HG02588 (cell line): ENCODE data around the gene LRFN4.
"Not testable (repeated sequence)": the region's sequence is repeated elsewhere in the genome, so short reads cannot be mapped to it uniquely, and the experiment has no call there.

Experiments used
- ATAC-seq: cut with Tn5 transposase; IDR thresholded peaks from one replicate; pipeline ENCODE4 v1.9.1; 2021; ENCODE audit warnings: mild to moderate bottlenecking, moderate library complexity; ENCODE audit not compliant: unreplicated experiment

Gene LRFN4

GRCh38 chr11:66856496-66857233, at the start of gene LRFN4:
Gene LRFN4, plus strand, starts transcription at chr11:66857064. Its CDS starts 681 bp downstream, at chr11:66857745.
- peak; percentile 21 for ATAC-seq

DNA sequence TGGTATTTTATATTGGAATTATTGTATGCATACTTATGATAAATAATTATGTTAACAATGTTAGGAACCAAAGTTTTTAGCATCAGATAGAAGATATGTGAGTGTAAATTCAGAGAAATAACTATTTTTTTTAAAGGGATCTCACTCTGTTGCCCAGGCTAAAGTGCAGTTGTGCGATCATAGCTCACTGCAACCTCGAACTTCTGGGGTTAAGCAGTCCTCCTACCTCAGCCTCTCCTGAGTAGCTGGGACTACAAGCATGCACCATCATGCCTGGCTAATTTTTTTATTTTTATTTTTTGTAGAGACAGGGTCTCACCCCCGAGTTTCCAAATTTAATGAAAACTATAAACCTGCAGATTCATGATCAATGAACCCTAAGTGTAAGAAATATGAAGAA, 47.3 kb upstream of the LRFN4 start:
- ATAC-seq = no peak

DNA sequence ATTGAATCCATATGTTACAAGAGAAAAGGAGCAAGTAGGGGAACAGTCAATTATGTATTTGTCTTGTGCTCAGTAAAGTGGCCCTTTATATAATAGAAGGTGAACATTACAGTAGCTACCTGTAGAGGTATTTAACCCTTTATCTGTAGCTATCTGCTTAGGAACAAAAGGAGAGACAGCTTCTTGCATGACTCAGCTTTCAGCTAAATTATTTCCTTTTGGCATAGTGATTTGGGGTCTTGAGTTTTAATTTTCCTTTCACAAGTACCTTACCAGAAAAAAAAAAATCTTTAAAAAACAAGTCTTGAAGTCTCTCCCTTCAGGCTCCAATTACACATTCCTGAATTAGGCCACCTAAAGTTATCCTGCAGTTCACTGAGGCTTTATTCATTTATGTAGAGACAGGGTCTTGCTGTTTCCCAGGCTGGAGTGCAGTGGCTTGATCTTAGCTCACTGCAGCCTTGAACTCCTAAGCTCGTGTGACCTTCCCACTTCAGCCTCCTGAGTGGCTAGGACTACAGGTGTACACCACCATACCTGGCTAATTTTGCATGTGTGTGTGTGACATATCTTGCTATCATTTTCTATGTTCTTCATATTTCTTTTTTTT, 46.2 kb upstream of the LRFN4 start:
- no peak for ATAC-seq

DNA sequence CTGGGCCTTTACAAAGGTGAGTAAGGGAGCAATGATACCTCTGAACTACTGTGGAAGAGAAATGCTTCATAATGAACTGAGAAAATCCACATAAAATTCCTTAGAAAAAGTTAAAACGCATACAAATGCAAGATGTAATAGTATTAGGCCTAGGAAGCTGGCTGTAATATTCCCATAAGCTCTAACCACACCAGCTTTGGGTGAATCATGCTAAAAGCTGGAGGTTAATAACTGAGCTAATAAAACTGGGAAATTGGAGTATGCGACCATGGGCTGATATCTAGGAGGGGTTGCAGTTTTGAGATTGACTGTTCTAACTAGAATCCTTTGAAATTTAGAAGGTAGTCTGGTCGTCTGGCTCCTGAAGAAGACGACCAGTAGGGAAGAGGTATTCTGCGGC, 42.2 kb upstream of the LRFN4 start:
- no peak for ATAC-seq

DNA sequence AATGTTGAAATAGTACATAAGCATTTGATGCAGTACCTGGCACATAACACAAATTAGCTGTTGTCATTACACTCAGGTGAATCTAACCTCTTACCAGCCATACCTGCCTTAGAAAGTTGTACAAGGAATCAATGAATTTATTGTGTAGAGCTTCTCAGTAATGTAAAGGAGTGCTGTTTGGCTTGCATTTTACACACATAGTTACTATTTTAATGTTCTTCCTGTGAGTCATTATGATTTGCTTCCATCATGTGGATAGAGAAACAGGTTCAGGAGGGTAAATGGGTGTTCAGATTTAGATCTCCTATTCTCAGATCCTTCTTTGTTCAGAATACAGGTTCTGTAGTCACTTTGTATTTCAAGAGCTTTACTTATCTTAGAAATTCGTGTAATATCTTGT, 41.2 kb upstream of the LRFN4 start:
- no peak for ATAC-seq

- no peak for ATAC-seq
Measured at GRCh38 chr11:66818231-66818955, 38.5 kb upstream of the LRFN4 start.

GRCh38 chr11:66820381-66820780, 36.5 kb upstream of the LRFN4 start:
- ATAC-seq = no peak

GRCh38 chr11:66820901-66821300, 36.0 kb upstream of the LRFN4 start:
- ATAC-seq = no peak

GRCh38 chr11:66823700-66824099, 33.2 kb upstream of the LRFN4 start:
- no peak for ATAC-seq

DNA sequence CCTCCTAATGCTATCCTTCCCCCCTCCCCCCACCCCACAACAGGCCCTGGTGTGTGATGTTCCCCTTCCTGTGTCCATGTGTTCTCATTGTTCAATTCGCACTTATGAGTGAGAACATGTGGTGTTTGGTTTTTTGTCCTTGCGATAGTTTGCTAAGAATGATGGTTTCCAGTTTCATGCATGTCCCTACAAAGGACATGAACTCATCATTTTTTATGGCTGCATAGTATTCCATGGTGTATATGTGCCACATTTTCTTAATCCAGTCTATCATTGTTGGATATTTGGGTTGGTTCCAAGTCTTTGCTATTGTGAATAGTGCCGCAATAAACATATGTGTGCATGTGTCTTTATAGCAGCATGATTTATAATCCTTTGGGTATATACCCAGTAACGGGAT, 32.3 kb upstream of the LRFN4 start:
- ATAC-seq = not testable (repeated sequence)

GRCh38 chr11:66834539-66834845, 22.4 kb upstream of the LRFN4 start:
- ATAC-seq = no peak

DNA sequence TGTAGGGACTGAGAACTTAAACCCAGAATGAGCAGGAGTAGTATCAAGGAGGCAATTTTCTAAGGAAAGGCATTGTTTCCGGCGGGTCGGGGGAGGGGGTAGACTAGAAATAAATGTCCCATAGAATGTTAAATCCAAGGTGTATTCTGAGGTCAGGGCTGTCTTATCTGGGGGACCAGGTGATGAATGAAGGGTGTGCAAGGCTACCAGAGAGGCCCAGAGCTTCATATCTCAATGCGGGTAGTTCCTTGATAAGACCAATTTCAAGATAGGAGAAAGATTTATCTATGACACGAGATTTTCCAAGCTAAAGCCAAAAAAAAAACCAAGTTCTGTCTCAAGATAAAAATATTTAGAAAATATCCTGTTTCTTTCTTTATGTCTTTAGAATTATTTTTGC, 21.9 kb upstream of the LRFN4 start:
- no peak for ATAC-seq

- no peak for ATAC-seq
Measured at GRCh38 chr11:66835768-66836405, 21.0 kb upstream of the LRFN4 start.

DNA sequence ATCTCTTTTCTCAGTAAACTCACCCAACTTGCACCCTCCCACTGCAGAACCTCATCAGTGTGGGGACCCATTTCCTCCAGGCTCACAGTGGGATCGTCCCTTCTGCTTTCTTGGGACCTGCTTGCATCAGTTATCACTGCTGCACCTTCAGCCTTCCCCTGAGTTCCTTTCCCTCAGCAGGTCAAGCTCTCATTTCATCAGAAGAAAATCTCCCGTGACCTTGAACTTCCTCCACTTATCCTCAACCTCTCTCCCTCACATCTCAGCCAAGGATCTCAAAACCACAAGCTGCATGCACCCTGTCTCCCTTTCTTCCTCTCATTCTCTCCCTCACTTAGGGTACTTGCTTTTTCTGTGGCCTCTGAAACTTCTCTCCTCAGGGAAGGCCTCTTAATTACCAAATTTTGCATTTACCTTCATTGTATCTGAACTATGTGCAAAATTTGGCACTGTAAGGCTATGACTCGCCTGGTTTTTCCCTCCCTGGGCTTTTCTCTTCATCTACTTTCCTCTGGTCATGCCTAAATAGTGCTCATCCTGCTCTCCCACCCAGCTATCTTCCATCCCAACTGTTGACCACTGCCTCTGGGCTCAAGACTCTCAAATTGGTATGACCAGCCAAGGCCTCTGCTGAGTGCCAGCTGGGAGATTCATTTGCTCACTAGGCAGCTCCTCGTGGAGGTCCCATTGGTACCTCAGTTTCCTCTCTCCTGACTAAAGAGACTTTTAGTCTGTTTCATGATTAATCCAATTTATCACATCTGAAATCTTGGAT, 16.4 kb upstream of the LRFN4 start:
- no peak for ATAC-seq

DNA sequence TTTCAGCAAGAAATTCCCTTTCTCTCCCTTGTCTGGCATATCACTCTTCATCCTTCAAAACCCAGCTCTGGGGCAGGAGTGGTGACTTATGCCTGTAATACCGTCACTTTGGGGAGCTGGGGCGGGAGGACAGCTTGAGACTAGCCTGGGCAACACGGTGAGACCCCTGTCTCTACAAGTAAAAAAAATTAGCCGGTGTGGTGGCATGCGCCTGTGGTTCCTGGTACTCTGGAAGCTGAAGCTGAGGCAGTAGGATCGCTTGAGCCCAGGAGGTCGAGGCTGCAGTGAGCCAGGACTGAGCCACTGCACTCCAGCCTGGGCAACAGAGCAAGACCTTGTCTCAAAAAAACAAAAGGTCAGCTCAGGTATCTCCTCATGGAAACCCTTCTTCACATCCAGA, 15.0 kb upstream of the LRFN4 start:
- no peak for ATAC-seq

GRCh38 chr11:66842501-66842895, 14.4 kb upstream of the LRFN4 start:
- no peak for ATAC-seq

- peak; percentile 84 for ATAC-seq
Measured at GRCh38 chr11:66842896-66843775, 13.7 kb upstream of the LRFN4 start, which contains the start of gene RCE1. Gene RCE1, plus strand, starts transcription at chr11:66843441. Its CDS starts 15 bp downstream, at chr11:66843456.

GRCh38 chr11:66843776-66844495, 12.9 kb upstream of the LRFN4 start:
- no peak for ATAC-seq

GRCh38 chr11:66844496-66845142, 12.2 kb upstream of the LRFN4 start:
- ATAC-seq = no peak
